Stimulated activated CD4-positive, alpha-beta T cell treated with anti-CD3 and anti-CD28 coated beads, Interleukin-1b, Interleukin-23, amount 100 ng/mL, for 24 hours (primary cell): ENCODE data around the gene ESRRB.
A peak's percentile ranks its signal among the peaks of the same experiment; 100 is the strongest.

Experiments used
- DNase-seq, 4 experiments: peaks; one replicate each; pipeline ENCODE4 v3.0.0-alpha.2; 2020; ENCODE audit warnings: low read depth in 4 of 4, low spot score in 1 of 4

Gene ESRRB

DNA sequence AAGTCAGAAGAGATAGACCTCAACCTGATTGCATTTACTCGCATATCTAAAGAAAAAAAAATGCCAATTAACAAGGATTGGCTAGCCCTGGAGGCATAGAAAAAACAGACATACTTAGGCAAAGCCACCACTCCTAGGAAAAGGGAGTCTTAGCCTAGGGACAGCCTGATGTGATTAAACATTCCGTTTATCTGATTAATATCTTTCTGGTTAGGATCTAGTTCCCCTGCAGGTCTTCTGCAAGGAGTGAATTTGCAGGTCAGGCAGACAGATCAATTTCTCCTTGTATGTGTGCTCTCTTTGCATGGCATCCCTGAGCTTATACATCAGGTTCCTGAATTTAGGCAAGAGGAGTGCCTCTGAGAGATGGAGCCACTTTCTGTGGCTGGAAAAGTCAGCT is 70.5 kb downstream of the ESRRB start:
- no peak for DNase-seq

DNA sequence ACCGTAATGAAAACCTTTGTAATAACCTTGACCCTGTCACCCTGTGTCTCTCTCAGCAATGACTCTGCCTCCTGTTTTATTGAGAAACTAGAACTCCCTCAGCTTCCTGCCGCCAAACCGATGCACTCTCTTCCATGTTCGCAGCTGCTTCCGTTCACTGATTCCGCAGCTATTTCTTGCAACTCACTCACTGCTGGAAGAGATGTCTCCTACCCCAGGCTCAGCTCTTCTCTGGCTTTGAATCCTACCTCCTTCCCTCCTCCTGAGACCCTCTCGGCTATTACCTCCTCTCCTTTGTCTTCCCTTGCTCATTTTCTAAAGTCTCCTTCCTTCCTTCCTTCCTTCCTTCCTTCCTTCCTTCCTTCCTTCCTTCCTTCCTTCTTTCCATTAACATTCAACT is 71.0 kb downstream of the ESRRB start:
- no peak for DNase-seq

DNA sequence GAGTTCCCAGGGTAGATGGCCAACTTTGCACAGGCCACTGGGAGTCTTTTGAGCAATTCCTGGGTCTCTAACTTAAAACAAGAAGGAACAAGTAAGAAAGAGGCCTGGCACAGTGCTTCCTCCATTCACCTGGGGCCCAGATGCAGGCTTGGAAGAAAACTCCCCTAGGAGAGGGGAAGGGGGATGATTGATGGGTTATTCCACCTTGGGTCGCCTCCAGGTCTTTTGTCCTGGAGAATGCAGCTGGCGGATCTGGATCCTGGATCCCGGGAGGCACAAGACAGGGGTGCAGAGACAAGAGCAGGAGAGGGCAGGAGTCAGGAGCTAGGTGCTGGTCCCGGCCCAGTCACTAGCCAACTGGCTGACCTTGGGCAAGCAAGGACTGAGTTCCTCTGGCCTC is 74.5 kb downstream of the ESRRB start:
- DNase-seq = no peak

DNA sequence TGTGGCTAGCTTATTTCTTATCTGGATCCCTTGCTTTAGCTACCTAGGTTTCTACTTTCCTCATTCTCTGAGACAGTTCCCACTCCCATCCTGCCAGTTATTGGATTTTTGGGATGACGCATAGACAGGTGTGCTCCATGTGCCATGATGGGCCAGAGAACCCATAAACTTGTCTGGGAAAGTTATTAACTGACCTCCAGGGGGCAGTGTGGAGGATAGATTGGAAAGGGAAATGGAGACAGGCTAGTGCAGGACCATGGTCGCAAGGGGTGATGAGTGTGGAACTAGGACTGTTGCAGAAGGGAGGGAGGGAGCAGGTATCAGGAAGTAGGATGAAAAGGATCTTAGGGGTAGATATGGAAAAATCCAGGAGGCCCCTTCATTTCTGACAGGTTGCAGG is 80.3 kb downstream of the ESRRB start:
- peak in 3 of 4 experiments; percentile 2 to 18 (median 12) for DNase-seq

DNA sequence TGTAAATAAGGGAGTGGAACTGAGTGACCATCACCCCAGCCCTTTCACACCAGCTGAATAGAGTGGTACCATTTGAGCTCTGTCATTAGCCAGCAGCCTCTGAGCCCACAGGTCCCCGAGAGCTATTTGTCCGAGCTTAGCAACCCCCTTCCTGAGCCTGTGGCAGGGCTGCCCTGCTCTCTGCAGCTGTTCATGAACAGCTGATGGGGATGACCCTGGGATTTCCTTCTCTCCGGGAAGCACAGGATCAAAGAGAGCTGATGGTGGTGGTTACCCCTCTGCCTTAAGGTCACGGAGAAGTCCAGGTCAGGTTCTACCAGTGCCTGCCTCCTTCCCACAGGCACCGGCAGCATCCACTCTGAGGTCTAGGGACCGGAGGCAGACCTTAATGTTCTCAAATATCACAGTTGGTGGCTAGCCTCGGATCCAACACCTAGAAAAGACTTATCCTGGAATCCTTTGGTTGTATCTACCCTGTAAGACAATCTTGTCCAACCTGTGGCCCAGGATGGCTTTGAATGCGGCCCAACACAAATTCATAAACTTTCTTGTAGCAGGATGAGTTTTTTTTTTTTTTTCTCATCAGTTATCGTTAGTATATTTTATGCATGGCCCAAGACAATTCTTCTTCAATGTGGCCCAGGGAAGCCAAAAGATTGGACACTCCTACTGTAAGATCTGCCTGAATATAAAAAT is 81.1 kb downstream of the ESRRB start:
- DNase-seq = no peak

DNA sequence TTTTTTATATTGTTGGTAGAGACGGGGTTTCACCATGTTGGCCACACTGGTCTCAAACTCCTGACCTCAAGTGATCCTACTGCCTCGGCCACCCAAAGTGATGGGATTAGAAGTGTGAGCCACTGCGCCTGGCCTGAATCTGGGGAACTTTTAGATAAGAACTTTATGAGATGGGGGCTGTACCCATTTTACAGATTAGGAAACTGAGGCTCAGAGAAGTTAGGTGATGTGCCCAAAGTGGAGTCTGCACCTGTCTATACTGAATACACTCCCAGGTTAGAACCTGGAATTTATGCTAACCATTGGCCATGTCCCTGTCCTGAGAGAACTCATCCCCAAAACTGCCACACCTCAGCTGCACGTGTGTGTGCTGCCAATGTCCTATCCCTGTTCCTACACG is 81.9 kb downstream of the ESRRB start:
- no peak for DNase-seq

DNA sequence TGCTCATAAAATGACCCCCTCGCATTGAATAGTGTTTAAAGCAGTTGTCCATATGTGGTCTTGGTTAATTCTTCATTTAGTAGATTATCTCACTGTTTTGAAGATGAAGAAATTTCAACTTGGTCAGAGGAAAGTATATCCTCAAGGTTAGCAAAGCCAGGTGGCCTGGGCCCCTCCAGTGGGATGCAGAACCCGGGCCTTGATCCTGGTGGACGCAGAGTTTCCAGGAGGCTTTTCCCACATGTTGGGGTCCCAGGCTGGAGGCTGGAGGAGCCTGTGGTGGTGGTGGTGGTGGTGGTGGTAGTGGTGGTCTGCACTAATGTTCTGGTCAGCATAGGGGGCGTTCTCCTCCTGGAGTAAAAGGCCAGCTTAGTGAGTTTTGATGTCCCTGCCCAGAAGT is 85.9 kb downstream of the ESRRB start:
- no peak for DNase-seq

DNA sequence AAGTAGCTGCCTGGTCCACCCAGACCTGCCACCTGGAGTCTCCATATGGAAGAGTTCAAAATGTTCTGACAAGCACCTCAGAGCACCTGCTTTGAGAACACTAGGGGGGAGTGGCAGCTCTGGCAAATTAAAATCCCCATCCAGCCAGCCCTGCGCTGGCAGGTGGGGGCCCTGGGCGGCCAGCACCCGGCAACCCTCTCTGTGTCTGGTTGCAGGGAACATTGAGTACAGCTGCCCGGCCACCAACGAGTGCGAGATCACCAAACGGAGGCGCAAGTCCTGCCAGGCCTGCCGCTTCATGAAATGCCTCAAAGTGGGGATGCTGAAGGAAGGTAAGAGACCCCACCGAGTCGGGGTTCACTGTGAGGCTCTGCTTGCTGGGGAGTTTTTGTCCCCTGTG is 86.4 kb downstream of the ESRRB start:
- no peak for DNase-seq

DNA sequence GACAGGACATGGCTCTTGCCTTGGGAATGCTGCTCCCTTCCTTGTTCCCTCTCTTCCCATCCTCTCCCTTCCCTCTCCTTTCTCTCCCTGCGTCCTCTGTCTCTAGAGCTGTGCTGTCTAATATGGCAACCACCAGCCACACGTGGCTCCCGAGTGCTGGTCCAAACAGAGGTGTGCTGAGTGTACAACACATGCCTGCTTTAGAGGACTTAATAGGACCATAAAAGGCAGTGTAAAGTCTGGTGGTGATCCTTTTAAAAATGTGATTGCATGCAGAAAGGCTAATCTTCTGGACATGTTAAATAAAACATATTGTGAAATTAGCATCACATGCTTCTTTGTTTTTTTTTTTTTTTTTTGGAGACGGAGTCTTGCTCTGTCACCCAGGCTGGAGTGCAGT is 87.2 kb downstream of the ESRRB start:
- no peak for DNase-seq

DNA sequence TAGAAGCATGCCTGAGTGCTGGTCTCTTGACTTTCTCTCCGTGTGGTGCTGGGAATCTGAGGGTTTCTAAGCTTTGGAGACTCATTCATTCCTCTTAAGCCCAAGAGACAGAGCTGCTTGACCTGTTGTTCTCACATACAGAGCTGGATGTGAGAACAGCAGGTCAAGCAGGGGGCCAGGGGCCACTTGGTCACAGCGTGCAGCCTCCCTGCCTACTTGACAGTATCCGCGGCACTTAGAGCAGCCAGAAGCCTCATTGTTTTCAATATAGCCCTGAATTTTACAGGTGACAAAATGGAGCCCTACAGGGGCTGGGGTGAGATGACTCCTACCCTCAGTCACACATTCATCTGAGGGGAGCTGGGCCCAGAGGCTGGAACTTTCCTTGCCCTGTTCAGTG is 88.9 kb downstream of the ESRRB start:
- no peak for DNase-seq

DNA sequence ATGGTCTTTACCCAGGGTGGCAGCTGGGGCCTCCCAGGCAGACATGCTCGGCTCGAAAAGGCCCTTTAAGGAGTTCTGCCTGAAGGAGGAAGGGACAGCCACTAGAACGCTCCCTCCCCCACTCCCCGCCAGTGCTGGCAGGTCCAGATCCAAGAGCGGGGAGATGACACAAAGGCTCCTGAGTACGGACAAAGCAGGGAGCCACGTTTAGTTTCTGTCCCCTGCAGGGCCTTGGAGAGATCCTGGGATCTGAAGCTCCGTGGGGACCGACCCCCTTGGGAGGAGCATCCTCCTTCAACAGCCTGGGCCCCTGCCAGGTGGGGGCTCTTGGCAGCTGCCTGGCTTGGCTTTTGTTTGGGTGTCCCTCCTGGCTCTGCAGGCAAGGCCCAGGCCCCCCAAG is 89.7 kb downstream of the ESRRB start:
- no peak for DNase-seq

DNA sequence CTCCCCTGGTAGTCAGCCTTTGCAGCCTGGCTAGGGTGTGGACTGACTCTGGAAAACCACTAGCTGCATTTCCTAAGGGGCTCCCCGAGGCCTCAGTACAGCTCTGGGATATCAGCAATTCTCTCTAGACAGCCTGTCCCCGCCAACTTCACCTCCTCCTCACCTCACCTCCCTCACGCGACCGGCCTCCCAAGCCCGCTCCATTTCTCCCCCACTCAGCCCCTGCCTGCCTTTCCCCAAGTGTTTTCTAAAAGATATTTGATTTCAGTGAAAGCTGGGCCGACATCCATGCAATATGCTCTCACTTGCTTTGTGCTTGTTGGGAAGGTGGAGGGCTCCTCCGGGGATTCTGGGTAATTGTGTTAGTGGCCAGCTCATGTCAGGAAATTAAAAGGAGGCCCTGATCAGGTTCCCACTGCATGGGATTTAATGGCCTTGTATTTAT is 91.8 kb downstream of the ESRRB start:
- DNase-seq = no peak

DNA sequence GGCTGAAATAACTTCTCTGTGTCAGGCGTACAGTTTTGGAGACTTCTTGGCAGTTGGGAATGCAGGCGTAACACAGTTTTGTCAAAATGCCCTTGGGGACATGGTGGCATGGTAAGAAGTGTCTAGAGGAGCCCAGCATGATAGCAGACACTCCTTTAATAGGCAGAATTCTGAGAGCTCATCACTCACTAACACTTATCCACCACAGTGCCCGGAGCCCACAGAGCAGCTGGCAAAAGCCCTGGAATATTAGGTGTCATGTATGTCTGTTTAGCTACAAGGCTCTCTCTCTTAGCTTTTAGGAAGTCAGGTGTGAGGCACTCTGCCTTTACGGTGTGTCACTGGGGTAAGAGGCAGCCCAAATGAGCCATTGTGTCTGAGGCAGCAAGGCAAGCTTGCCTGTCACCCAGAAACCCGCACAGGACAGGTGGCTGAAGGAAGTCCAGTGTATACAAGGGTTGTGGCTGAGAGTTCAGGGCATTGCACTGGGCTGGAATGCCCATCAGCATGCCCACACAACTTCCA is 96.3 kb downstream of the ESRRB start:
- DNase-seq = no peak

DNA sequence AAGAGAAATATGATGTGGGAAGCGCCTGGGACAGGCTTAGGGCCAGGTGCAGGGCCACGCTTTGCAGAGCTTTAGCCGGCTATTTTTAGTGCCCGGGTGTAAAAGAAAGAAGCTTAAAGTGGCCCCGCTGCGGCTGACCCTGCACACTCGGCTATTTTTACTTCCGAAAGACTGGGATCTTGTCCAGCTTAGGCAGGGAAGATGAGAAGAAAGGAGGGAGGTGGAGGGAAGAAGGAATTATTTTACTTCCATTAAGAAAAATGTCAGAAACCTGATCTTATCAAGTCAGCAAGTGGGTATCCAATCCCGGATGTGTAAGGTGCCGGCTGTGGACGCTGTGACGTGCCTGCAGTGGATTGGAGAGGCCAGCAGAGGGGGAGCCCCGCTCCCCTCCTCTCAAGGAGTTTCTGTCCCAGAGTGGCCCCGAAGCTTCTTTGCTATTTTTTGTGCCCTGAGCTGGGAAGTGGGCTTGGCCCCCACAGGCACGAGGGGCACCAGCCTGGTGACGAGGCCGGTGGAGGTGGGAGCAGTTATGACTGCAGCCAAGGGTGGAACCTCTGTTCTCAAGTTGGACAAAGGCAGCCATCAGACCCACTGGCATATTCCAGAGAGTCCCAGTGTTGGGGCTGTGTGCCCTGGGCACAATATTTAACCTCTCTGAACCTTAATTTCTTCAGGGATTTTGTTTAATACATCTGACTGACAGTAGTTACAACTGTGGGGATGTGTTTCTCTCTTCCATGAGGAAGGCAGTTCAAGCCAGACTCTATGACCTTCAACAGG is 97.7 kb downstream of the ESRRB start:
- no peak for DNase-seq

DNA sequence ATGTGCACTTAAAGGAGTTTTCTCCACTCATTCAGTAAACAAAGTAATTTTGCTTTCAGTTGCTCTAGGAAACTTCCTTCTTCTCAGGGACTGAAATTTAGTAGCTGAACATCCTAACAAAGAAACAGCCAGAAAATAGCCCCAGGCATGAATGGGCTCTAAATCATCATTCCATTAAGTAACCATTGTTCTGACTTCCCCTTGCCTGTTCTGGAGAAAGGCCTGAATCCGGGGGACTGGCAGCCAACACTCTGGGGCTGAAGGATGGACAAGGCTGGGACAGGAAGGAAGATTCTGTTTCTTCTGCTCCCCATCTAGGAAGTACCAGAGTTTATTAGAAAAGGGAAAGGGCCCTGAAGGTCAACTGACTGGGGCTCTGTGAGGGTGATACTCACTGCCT is 104.5 kb downstream of the ESRRB start:
- no peak for DNase-seq

DNA sequence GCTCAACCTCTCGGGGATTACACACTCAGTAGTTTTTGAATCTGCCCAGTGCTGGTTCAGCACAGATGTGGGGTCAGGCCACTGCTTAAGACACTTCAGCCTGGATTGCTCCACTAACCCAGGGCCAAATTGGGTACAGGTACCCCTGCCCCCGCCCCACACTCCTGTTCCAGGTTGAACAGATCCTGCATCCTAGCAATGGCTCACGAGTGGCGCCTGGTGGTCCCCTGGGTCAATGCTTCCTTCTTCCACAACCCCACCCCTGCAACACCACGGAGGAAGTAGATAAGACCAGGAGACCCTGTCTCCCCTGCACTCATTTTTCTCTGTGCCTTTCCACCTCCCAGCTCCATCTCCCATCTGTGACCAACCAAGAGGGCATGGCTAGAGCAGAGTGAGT is 108.4 kb downstream of the ESRRB start:
- no peak for DNase-seq

DNA sequence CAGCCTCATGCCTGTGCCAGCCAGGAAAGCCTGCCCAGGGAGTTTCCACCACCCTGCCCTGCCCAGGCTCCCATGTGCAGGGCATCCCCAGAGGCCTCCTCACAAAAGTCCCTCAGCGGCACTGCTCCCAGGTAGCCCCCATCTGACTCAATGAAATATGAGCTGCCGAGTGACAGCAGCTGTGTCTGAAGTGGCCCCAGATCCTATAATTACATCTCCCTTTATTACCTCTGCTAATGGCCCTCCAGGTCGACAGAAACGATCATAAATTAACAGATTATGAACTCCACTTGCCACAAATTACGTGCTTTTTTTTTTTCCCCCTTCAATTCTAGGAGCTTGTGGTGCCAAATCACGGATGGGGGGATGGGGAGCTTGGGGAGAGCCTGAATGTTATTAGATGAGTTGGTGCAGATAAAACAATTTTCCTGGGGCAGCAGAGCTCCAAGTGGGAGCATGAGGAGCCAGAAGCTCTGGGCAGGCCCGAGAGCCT is 110.4 kb downstream of the ESRRB start:
- DNase-seq = no peak

DNA sequence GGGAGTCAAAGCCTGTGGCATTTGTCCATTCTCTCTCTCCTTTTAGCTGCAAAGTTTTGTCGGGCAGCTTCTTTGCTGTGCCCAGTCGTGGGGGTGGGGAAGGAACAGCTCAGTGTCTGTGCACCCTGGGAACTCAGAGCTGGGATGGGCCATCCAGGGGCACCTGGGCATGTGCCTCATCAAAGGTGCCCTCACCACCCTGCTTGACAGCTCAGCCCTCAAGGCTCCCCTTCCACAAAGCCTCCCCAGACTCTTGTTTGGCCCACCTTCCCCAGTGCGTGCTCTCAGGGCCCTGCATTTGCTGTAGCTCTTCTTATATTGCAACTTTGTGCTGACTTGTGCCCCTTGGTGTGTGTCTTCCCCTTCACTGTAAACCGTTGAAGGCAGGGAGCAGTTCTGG is 112.6 kb downstream of the ESRRB start:
- DNase-seq = no peak

DNA sequence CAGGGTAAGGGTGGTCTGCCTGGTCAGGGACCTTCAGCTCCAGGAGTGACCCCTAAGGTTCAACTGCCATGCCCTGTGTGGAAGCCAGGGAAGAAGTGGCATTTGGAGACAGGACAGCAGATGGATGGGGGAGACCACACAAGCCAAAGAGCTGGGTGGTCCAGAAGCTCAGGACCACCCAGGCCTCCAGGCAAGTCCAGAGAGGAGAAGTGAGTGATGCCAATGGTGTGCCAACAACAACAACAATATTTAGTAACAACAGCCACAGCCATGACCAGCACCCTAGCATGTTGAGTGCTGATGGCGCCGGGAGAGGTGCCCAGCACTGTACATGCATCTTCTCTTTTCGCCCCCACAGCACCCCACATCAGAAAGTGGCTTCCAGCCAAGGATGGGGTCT is 113.7 kb downstream of the ESRRB start:
- no peak for DNase-seq

DNA sequence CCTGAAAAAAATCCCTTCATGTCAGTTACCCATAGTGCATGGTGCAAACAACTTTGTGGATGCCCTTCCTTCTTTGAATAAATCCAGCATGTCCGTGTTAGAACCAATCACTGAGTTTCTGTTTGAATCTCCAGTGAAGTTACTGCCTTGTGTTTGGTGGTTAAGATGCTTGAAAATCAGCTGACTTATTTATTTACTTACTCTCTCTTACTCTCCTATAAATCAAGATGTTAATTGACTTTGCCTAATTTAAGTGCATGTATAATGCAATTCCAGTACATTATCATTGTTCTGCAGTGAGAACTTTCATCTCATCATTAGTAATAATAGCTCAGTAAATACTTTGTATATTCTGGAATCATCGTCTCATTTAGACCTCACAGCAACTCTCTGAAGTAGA is 114.2 kb downstream of the ESRRB start:
- no peak for DNase-seq

DNA sequence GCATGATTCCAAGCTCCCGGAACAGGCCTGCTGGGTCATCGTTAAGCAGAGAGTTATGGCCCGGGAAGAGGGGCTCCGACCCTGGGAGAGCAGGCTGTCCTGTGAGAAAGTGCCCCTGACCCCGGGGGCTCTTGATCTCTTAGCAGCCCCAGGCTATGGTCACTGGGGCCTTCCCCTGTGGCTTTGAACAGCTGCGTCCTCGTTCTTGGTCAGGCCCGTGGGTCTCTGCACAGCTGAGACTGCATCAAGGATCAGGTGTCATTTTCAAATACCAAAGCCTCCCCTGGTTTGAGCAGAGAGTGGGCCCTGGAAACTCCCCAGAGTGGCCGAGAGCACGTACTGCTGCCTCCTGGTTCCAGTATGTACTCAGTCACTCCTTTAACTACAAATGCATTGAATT is 114.8 kb downstream of the ESRRB start:
- no peak for DNase-seq

DNA sequence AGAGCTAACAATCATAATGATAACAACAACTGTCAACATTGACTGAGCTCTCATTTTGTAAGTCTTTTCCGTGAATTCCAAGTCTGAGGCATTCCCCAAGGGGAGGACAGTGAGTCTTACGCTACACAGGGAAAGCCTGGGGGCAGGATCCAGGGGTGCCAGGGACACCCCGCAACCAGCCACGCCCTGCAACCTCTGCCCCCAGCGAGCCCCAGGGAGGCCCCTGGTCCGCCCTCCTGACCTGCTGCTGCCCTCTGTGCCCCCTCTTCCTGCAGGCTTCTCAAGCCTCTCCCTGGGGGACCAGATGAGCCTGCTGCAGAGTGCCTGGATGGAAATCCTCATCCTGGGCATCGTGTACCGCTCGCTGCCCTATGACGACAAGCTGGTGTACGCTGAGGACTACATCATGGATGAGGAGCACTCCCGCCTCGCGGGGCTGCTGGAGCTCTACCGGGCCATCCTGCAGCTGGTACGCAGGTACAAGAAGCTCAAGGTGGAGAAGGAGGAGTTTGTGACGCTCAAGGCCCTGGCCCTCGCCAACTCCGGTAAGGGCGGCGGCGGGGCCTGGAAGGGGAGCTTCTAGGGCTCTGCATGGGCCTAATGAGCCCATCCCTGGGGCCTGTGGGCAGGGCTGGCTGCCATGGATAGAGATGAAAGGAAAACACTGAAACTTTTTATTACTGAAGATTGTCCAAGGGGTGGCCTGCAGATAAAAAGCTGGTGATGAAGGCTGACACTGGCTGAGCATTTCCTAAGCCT is 115.4 kb downstream of the ESRRB start:
- no peak for DNase-seq
